Measurements from ENCODE around the gene SYNE1.

SYNE1 gene

DNA sequence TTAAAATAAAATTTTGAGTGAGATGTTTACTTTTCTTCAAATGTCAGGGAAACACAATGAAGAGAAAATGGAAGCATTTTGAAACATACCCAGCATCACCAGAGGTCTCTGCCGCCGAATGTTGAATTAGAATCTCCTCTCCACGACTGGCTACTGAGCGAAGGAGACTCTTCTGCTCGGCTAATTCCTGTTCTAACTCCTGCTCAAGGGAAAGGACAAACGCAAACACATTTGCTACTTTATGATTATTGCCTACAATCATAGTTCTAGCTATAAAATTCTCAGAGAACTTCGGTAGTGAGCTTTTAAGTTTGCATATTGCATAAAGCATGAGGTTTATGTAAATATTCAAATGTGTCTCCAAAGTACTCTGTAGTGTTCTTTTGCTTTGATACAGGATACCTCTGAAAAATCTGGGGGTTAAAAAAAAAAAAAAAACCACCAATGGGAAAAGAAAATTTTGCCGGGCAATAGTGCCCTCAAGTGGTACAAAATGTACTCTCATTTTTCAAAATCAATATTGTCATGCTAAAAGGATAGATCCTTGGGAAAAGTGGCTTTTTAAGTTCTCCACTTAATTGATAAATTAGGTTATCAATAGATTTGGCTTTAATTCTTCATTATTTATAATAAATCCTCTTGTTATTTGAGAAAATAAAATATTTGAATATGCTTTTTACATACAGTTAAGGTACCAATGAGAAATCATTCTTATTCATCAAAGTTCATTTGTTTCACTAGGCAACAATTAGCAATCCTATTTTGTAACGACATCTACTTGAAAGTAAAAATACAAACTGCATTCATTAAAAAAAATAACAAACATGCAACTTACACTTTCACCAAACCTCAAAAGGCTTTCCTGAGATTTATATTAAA lies 369.0 kb downstream of the SYNE1 start:
- no peak for DNase-seq

DNA sequence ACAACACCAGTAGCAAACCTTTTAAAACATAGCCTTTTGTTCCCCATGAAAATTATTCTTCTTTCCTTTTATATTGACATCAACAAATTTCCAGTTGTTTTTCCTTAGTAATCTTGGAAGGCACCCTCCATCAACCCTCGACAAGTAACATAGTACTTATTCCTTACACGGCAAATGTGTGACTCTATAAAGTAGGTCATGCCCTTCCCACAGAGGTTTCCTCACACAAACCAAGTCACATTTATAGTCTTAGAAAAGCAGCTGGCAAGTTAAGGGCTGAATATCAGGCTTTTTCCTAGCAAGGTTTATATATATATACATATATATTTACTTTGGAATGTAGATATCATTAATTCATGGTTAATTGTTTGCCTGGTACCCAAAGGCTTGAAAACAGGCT lies 371.5 kb downstream of the SYNE1 start:
- DNase-seq: no peak

DNA sequence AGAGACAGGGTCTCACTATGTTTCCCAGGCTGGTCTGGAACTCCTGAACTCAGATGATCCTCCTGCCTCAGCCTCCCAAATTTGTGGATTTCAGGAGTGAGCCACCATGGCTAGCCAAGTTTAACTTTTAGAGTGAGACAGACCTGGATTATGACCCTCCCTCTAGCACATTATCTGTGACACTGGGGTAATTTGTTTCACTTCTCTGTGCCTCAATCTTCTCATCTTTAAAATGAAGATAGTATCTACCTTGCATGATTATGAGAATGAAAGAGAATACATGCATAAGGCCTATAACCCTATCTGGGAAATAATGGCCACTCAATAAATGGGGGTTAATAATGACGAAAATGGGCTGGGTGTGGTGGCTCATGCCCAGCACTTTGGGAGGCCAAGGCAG lies 373.6 kb downstream of the SYNE1 start:
- DNase-seq: no peak

DNA sequence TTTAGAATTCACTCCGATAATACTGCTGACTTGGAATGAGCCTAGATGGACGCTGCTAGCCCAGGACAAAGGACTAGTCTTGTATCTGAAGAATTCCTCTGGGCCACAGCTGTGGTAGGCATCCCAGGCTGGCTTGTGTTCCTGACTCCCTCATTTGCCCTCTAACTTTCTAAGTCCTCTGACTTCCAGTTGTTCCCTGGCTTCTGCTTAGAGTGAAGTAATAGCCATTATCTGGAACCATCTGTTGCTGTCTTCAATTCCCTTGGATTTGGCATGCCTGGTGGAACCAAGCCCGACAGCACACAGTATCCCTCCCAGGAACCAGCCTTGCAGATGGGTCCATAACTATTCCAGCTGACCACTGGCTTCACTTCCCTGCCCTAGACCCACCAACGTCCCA lies 376.0 kb downstream of the SYNE1 start:
- no peak for DNase-seq

DNA sequence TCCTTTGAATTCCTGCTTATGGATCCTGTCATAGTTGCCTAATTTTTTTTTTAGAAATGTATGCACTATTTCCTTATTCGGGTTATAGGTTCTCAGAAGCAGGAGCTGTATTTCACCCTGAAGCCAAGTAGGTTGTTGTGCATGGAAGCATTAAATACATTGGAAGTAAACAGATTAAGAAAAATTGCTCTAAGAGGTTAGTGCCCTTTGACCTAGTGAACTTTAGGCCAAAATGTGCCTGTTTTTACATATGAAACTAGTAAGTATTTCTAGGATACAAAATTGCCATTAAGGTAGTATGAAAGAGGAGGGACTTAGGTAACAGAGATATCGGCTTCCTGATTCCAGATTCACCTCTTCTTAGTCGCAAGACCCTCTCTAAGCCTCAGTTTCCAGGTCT lies 377.9 kb downstream of the SYNE1 start:
- no peak for DNase-seq

DNA sequence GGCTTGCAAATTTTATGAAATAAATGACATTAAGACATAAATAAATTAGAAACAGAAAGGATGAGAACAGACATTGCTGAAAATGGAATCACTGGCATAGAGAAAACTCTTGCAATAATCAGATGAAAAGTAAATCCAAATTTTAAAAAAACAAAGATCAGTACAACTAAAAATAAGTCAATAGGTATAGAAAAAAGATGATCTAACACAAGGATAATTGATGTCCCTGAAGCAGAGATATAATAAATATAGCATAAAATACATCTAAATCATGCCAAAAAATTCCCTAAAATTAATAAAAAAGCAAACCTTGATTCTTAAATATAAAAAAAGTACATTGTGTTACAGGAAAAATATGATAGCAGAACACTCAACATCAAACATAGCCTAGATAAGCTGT lies 379.6 kb downstream of the SYNE1 start:
- no peak for DNase-seq

DNA sequence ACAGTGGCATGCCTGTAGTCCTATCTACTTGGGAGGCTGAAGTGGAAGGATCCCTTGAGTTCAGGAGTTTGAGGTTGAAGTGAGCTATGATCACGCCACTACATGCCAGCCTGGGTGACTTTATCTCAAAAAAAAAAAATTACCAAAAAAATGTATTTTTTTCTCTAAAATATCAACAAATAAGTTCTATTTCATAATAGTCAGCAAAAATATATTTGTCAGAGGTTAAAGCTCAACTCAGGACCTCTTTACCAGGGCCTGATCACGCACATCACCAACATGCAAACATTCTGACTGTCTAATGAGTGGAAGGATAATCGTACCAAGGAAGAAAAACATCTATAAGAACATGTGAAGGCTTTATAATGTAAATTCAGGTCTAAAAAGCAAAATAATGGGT lies 387.0 kb downstream of the SYNE1 start:
- no peak for DNase-seq

DNA sequence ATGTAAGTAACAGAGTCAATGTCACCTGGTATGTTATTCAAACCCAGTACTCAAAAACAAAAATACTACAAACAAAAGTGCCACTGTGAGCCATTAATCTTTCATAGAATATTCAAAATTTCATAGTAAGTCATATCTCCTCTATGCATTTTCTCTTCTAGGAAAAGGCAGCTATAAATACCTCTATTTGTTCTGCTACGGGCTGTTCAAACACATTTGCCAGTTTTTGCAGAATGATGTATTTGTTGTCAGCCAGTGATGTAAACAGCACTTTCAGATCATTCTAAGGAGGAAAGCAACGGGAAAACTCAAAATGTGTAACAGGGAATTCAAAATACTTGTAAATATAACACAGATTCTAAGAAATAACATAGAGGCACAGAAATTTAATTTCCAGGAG lies 388.2 kb downstream of the SYNE1 start:
- no peak for DNase-seq

DNA sequence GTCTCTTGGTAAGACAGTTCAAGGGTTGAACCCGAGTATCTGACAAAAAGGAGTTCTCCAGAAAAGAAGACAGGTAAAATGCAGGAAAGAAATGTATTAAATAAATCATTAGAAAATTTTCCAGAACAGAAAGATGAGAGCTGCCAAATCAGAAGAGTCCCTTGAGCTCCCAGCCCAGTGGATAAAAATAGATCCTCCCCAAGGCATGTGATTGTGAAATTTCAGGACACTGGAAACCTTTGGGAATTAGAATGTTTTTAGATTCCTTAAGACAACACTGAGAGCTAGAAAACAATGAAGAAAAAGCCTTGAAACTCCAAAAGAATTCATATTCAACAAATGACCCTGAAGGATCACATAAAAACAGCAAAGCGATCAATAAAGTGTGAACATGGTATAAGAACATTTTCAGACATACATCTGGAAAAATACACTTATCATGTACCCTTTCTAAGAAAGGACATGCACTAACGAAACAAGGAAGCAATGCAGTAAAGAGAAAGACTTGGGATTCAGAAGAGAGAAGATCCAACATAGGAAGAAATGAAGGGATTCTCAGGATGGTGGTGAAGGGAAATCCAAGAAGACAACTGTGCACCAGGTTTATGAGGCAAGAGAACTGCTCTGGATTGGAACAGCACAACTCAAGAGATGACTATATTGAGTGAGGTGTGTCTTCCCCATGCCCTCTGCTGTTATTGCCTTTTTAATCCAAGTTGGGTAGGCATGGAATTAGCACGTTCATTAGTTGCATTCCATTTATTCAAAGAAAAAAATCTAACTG lies 390.4 kb downstream of the SYNE1 start:
- DNase-seq: no peak

DNA sequence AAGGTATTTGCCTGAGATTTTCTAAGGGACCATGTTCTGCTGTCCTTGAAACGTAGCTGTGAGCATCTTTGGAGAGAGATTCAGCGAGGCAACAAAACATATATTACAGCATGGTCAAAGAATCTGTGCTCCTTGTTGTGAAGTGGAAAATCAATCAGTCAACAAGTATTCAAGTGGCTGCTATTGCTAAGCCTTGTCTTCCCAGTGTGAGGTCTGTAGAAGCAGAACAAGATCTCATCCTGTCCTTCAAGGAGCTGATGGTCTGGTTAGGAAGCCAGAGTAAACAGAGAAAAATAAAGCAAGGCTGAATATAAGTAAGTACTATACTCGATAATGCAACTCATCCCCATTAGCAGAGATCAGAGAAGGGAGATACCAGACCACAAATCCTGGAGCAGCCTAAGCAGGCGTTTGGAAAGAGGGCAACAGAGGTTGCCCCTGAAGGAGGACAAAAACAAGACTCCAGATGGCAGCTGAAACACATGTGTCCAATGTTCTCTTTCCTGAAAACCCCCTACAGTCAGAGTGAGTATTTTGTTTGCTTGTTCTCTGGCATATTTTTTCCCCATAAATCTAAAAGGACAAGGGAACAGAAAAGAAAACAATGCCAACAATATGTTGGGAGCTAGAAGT lies 392.0 kb downstream of the SYNE1 start:
- no peak for DNase-seq

DNA sequence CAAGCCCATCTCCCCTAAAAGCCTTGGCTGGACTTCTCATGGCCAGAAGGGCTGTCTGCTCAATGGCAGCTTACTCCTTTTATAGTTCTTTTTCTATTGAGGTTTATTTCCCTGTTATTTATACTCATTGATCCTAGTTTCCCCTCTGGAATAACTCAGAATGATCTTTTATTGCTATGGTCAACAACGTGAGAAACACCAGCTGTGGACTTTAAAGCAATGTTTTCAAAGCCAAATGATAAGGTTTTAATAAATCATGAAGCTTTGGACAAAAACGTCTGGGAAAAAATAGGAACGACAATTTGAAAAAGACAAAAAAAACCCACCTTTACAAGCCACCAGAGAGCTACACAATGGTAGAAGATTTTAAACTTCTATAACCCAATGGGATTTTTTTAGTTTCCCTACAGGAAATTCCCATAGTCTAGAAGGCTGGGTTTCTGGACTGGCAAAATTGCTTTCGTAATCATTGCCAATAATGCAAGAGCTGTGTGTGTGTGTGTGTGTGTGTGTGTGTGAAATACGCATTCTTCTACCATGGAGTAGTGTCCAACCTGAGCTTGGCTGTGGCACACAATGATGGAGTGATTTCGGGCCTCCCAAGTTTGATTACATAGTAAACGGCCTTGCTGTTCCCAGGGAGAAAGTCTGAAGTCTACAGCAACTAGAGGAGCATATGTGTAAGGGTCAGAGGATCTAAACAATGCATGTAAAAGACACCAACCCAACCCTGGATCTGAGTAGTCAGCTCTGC lies 396.0 kb downstream of the SYNE1 start:
- DNase-seq: no peak

DNA sequence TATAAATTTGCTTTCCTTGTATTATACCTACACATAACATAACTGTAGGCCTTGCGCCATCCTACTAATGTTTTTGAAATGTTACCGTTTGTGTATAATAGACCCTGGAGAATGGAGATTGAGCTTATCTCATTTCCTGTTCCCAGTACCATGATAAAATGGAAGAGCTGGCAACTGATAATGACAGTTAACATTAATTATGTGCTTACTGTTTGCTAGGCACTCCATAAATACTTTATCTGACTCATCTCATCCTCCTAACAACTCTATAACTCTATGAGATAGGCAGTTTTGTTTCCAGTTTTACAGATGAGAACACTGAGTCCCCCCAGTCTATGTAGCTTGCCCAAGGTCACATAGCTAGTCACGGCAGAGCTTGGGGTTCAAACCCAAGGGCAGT lies 396.7 kb downstream of the SYNE1 start:
- DNase-seq: no peak

DNA sequence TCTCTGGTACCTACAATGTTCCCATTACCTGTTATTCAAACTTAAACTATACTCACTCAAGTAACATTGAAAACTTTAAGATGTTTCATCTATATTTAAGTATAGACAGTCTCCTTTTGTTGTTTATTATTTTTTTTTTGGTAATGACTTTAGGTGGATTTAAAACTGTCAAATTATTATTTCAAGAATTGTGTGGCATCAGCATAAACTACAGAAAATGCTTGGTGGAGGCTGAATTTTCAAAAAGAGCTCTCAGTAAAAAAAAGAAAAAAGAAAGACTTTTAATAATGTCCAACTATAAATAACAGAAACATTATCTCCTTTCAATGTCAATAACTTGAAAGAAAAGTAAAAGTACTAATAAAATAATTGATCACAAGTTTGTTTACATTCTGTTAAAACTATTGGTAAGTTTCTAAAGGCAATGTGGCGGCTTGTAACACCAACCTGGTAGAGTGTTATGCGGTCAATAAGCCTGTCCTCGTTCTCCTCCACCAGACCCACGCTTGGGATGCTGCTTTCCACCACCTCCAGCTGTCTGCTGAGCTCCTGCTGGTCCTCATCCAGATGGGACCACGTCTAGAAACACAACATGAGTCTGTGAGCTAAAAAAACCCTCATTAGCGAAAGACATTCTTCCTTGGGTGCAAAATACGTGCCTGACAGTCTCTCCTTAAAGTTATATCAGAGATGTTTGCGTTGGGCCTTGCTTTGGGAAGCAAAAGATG lies 400.6 kb downstream of the SYNE1 start:
- DNase-seq: no peak

DNA sequence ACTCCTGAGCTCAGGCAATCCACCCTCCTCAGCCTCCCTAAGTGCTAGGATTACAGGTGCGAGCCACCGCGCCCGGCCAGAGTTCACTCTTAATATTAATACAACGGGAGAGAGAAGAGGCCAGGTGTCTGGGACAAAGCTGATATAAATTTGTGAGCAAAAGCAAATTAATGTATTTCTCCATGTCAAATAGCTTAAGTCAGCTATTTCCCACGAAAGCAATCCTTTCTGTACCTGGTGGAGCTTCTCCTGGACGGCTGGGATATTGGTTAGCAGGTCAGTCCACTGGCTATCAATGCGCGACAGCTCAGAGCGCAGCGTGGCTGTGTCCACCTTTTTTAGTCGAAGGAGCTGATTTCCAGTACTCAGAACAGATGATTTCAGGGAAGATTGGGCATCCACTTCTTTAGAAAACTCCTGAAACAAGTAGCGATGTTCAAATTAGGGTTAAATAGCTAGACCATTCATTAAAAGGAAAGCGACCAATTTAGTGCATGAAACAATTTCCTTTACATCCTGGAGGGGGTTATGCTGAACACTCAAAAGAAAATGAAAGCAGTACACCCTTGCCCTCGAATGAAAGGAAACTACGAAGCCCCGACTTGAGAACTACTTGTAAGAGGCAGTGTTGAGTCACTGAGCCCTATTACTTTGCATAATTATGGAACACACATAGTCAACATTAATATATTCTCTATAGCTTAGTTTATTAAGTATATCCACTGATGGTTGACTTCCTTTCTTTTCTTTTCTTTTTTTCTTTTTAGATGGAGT lies 403.4 kb downstream of the SYNE1 start:
- DNase-seq: no peak

DNA sequence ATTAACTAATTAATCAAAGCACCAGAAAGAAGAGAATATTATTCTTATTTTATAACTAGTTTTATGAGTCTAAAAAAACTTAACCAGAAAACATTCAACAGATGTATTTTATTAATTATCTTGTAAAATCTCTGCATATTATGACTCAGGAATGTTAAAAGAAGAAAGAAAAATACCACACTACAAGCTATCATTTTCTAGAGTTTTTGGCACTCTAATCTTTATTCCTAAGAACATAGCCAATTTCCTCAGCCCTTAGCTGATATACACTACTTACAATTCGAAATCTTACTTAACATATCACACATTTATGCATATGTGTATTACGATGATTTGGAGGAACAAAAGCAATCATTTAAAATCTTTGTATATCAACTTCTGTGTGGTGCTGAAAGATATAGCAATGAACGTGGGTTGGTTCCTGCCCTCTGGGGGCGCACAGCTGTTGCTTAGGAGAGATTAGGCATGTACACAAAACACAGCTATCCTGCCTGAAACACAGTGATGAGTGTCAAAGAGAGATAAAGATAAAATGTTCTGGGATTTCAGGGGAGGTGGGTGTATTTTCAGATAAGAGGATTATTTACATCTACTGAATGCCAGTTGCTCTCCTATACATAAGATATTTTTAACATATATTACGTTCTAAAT lies 404.5 kb downstream of the SYNE1 start:
- DNase-seq: no peak

DNA sequence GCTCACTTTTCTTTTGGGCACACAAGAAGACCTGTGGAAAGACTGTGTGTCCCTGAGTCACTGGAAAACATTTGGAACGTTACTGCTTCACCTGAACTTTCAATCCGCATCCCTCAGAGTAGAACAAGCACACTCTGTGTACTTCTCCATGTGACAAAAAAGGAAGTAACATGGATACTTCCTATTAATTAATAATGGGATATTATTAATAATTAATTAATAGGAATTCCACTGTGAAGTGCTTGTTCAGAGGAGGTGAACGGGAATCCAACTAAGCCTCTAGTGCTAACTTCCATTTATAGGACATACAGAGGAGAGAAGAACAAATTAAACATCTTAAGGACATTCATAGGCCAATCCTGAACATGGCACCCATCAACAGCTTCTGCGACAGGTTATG lies 407.8 kb downstream of the SYNE1 start:
- no peak for DNase-seq

DNA sequence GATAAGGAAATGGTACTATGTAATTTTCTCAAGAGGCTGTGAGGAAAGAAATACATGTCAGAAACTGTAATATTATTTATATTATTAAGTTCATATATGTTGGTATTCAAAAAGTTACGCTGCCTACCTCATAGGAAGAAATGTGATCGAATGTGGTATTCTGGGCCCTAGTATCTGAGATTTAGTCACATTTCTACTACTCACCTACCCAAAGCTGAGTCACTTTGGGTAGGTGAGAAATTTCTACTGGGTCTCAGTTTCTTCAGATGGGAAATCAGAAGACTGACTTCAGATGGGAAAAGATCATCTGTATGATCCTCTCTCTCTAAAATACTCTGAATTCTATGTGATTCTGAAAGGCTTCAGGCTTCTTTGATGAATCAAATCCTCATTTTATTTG lies 411.0 kb downstream of the SYNE1 start:
- DNase-seq: no peak

DNA sequence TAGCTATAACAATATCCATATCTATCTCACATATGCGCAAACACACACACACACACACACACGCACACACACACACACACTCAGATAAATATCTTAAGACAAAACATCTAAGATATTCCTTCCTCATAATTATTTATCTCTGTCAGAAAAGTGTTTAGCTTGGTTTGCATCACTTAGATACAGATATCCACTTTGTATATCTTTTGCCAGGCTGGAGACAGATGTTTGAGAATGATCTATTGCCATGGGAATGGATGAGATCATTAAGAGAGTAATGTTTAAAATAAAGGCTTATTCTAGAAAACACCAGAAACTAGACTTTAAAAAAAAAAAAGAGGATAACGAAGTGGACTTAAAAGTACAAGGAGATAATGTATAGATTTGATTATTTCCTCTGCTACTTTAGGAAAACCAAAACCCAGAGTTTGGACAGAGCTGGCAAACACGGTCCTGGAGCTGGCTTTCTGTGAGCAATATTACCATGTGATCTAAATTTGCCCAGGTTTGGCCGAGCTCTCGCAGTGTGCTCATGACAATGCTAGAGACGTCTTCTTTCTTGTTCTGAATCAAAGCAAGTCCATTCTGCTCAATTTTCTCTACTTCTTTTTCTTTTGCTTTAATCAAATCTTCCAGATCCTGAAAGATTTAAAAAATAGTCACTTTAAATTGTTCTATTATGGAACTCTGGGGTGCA lies 411.8 kb downstream of the SYNE1 start:
- DNase-seq: no peak

DNA sequence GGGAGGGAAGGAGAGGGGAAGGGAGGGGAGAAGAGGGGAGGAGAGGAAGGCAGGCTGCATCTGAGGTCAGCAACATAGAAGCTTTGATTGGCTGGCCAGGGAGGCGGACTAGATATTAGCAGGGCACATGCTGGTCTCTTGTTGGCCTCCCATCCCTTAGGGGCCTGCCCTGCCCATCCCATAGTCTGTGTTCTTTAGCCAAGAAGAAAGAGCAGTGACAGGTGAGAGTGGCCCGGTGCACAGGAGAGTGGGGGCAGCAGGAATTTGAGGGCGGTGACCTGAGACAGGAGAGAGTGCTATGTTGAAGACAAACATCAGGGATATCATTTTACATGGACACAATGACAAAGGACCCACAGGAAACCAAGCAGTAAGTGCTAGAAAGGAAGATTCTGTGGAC lies 413.5 kb downstream of the SYNE1 start:
- no peak for DNase-seq
